Measurements from ENCODE around the gene CEACAM18. TPM values are rescaled to one million over a fixed set of nuclear protein-coding genes. Genes with fewer than 3 reads are reported as not detected.
"Not testable (repeated sequence)": the region's sequence is repeated elsewhere in the genome, so short reads cannot be mapped to it uniquely, and the experiment has no call there.

CEACAM18 gene
- total RNA-seq, 1 donor from 2014 or later, result not detected

- H3K36me3 ChIP-seq, result no peaks in the 10 kb centered on the region
- no peak overlapping the region for H3K27ac ChIP-seq
- intact Hi-C loops (cut with DNase I), result no loop called here
- H3K4me3 ChIP-seq, result no peak overlapping the region
- H3K9me3 ChIP-seq, result no peaks in the 10 kb centered on the region
- DNase-seq (ENCODE audit: extremely low spot score in 2 of 2), result no peak
- H3K27me3 ChIP-seq, result no peaks in the 10 kb centered on the region
- no peaks in the 10 kb centered on the region for H3K4me1 ChIP-seq
- TF ChIP-seq POLR2AphosphoS5 (IDR thresholded peaks at IDR 0.05; ENCODE audit: insufficient read depth in 1 of 2, low read depth in 1 of 2), result no peak
- TF ChIP-seq CTCF (IDR thresholded peaks at IDR 0.05), result no peak
- no peak for TF ChIP-seq POLR2A (IDR thresholded peaks at IDR 0.05)
Observed at GRCh38 chr19:51461723-51462161, 16.6 kb upstream of the CEACAM18 start.

- H3K4me3 ChIP-seq, result no peak overlapping the region
- H3K9me3 ChIP-seq, result no peaks in the 10 kb centered on the region
- DNase-seq (ENCODE audit: extremely low spot score in 2 of 2), result no peak
- TF ChIP-seq CTCF (IDR thresholded peaks at IDR 0.05), result no peak
- no peak for TF ChIP-seq POLR2A (IDR thresholded peaks at IDR 0.05)
- no peak for TF ChIP-seq POLR2AphosphoS5 (IDR thresholded peaks at IDR 0.05; ENCODE audit: insufficient read depth in 1 of 2, low read depth in 1 of 2)
- H3K27ac ChIP-seq, result no peak overlapping the region
- H3K36me3 ChIP-seq, result no peaks in the 10 kb centered on the region
- intact Hi-C loops (cut with DNase I), result no loop called here
- H3K27me3 ChIP-seq, result no peaks in the 10 kb centered on the region
- H3K4me1 ChIP-seq, result no peaks in the 10 kb centered on the region
Observed at GRCh38 chr19:51462276-51462675, 16.1 kb upstream of the CEACAM18 start.

- H3K27me3 ChIP-seq, result no peaks in the 10 kb centered on the region
Observed at GRCh38 chr19:51462681-51463080, 15.7 kb upstream of the CEACAM18 start.

GRCh38 chr19:51463976-51464581 lies 14.3 kb upstream of the CEACAM18 start:
- DNase-seq (ENCODE audit: extremely low spot score in 2 of 2); intact Hi-C loops (cut with DNase I); H3K27ac ChIP-seq; H3K27me3 ChIP-seq; H3K4me1 ChIP-seq; H3K9me3 ChIP-seq; H3K4me3 ChIP-seq; H3K36me3 ChIP-seq: not testable (repeated sequence)

More at GRCh38 chr19:51462681-51463080, 15.7 kb upstream of the CEACAM18 start:
- TF ChIP-seq POLR2AphosphoS5 (IDR thresholded peaks at IDR 0.05; ENCODE audit: insufficient read depth in 1 of 2, low read depth in 1 of 2) (no peak), POLR2A (IDR thresholded peaks at IDR 0.05) (no peak), CTCF (IDR thresholded peaks at IDR 0.05) (no peak)
- DNase-seq (ENCODE audit: extremely low spot score in 2 of 2), result no peak
- no peak overlapping the region for H3K4me3 ChIP-seq
- H3K4me1 ChIP-seq, result no peaks in the 10 kb centered on the region
- no peak overlapping the region for H3K27ac ChIP-seq
- H3K9me3 ChIP-seq, result no peaks in the 10 kb centered on the region
- intact Hi-C loops (cut with DNase I), result no loop called here
- no peaks in the 10 kb centered on the region for H3K36me3 ChIP-seq

GRCh38 chr19:51466723-51467122 lies 11.6 kb upstream of the CEACAM18 start:
- no peaks in the 10 kb centered on the region for H3K36me3 ChIP-seq
- no peak overlapping the region for H3K27ac ChIP-seq
- no peaks in the 10 kb centered on the region for H3K27me3 ChIP-seq
- H3K9me3 ChIP-seq, result no peaks in the 10 kb centered on the region
- intact Hi-C loops (cut with DNase I), result loop anchor here (5.0 kb wide), 1 partner anchor 196 kb away; no protein-coding TSS in a partner anchor
- DNase-seq (ENCODE audit: extremely low spot score in 2 of 2), result no peak
- TF ChIP-seq POLR2AphosphoS5 (IDR thresholded peaks at IDR 0.05; ENCODE audit: insufficient read depth in 1 of 2, low read depth in 1 of 2) (no peak), CTCF (IDR thresholded peaks at IDR 0.05) (no peak), POLR2A (IDR thresholded peaks at IDR 0.05) (no peak)
- H3K4me3 ChIP-seq, result no peak overlapping the region
- no peaks in the 10 kb centered on the region for H3K4me1 ChIP-seq

Measured in vagina (tissue), 2 donors.